ENCODE data around the gene TRIM54. TPM values are rescaled to one million over a fixed set of nuclear protein-coding genes. Genes with fewer than 3 reads are reported as not detected.

Gene TRIM54
- total RNA-seq, 1 donor from 2014 or later, result not detected

DNA sequence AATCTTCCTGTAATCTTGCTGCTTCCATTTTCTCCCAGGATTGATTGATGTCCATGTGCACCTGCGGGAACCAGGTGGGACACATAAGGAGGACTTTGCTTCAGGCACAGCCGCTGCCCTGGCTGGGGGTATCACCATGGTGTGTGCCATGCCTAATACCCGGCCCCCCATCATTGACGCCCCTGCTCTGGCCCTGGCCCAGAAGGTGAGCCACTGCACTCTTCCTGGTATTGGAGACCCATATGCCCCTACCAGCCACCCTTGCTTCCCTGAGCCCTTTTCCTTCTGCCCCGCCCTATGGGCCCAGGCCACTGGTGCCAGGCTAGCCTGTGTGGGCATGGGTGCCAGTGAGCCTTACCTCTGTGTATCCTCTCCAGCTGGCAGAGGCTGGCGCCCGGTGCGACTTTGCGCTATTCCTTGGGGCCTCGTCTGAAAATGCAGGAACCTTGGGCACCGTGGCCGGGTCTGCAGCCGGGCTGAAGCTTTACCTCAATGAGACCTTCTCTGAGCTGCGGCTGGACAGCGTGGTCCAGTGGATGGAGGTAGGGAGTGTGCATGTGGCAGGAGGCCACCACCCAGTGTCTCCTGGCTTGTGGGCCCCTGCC lies 44.8 kb upstream of the TRIM54 start:
- Mint-ChIP-seq H3K4me1 (ENCODE audit: unreplicated experiment) (no peaks in the 10 kb centered on the region), H3K4me3 (ENCODE audit: unreplicated experiment) (no peak overlapping the region), H3K36me3 (ENCODE audit: unreplicated experiment) (peaks cover 73% of the 10 kb centered on the region), H3K9me3 (ENCODE audit: unreplicated experiment) (no peaks in the 10 kb centered on the region), H3K27ac (ENCODE audit: unreplicated experiment) (no peak overlapping the region), H3K27me3 (ENCODE audit: unreplicated experiment) (no peaks in the 10 kb centered on the region)
- no peak for DNase-seq (ENCODE audit: extremely low spot score, unreplicated experiment)
- TF ChIP-seq, protein P1, sequence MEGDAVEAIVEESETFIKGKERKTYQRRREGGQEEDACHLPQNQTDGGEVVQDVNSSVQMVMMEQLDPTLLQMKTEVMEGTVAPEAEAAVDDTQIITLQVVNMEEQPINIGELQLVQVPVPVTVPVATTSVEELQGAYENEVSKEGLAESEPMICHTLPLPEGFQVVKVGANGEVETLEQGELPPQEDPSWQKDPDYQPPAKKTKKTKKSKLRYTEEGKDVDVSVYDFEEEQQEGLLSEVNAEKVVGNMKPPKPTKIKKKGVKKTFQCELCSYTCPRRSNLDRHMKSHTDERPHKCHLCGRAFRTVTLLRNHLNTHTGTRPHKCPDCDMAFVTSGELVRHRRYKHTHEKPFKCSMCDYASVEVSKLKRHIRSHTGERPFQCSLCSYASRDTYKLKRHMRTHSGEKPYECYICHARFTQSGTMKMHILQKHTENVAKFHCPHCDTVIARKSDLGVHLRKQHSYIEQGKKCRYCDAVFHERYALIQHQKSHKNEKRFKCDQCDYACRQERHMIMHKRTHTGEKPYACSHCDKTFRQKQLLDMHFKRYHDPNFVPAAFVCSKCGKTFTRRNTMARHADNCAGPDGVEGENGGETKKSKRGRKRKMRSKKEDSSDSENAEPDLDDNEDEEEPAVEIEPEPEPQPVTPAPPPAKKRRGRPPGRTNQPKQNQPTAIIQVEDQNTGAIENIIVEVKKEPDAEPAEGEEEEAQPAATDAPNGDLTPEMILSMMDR (IDR thresholded peaks at IDR 0.05), result no peak

DNA sequence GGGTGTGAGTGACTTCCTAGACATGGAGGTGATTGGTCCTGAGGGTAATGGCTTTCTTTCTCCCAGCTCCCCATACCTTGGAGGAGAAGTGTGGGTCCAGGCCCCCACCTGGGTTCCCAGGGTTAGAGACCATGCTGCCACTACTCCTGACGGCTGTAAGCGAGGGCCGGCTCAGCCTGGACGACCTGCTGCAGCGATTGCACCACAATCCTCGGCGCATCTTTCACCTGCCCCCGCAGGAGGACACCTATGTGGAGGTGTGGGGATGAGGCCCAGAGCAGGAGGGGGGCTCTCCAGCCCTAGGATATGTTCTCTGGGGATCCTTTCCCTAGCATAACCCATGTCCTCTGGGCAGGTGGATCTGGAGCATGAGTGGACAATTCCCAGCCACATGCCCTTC lies 43.3 kb upstream of the TRIM54 start:
- Mint-ChIP-seq H3K27ac (ENCODE audit: unreplicated experiment) (no peak overlapping the region), H3K4me3 (ENCODE audit: unreplicated experiment) (no peak overlapping the region), H3K9me3 (ENCODE audit: unreplicated experiment) (no peaks in the 10 kb centered on the region), H3K27me3 (ENCODE audit: unreplicated experiment) (no peaks in the 10 kb centered on the region), H3K4me1 (ENCODE audit: unreplicated experiment) (no peaks in the 10 kb centered on the region), H3K36me3 (ENCODE audit: unreplicated experiment) (peaks cover 73% of the 10 kb centered on the region)
- no peak for DNase-seq (ENCODE audit: extremely low spot score, unreplicated experiment)
- TF ChIP-seq, protein P1 (IDR thresholded peaks at IDR 0.05), result no peak

DNA sequence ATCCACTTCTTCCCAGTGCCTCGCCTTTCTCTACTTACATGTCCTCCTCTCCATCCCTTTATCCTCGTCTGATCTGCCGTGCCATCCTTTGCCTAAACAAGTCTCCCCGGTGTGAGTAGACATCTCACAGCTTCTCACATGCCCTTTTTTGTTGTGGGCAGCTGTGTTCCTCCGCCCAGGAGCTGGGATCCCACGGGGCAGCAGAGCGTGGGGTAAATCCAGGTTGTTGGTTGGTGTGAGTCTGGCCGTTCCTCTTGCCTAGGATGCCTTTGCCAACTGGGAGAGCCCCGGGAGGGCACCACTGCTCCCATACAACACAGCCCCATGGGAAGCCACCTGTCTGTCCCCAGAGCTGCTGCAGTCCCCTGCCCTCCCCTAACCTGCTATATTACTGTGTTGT lies 41.8 kb upstream of the TRIM54 start:
- Mint-ChIP-seq H3K36me3 (ENCODE audit: unreplicated experiment) (peaks cover 65% of the 10 kb centered on the region), H3K4me1 (ENCODE audit: unreplicated experiment) (no peaks in the 10 kb centered on the region), H3K27ac (ENCODE audit: unreplicated experiment) (no peak overlapping the region), H3K4me3 (ENCODE audit: unreplicated experiment) (no peak overlapping the region), H3K9me3 (ENCODE audit: unreplicated experiment) (no peaks in the 10 kb centered on the region), H3K27me3 (ENCODE audit: unreplicated experiment) (no peaks in the 10 kb centered on the region)
- no peak for DNase-seq (ENCODE audit: extremely low spot score, unreplicated experiment)
- TF ChIP-seq, protein P1 (IDR thresholded peaks at IDR 0.05), result no peak

DNA sequence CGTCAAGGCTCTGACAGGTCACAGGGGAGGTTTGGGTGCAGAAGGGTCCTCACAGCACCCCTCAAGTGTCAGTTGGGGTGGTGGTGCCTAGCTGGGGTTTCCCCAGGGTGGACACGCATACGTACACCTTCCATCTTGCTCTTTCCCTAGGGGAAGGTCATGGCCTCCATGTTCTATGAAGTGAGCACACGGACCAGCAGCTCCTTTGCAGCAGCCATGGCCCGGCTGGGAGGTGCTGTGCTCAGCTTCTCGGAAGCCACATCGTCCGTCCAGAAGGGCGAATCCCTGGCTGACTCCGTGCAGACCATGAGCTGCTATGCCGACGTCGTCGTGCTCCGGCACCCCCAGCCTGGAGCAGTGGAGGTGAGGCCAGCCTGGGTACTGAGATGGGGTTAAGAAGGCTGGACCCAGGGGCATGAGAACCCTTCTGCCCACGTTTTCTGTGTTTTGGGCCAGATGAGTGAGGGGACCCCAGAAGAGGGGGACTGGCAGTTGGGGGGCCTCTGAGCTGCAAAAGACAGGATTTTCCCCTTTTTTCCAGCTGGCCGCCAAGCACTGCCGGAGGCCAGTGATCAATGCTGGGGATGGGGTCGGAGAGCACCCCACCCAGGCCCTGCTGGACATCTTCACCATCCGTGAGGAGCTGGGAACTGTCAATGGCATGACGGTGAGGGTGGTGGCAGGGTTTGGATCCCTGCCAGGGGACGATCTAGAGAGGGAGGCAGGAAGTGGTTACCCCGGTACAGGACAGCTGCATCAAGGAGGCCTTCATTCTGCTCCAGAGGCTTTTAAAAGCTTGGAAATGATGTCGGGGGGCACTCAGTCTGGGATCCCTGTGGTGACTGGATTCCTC lies 40.2 kb upstream of the TRIM54 start:
- Mint-ChIP-seq H3K27ac (ENCODE audit: unreplicated experiment) (no peak overlapping the region), H3K4me1 (ENCODE audit: unreplicated experiment) (no peaks in the 10 kb centered on the region), H3K27me3 (ENCODE audit: unreplicated experiment) (no peaks in the 10 kb centered on the region), H3K9me3 (ENCODE audit: unreplicated experiment) (no peaks in the 10 kb centered on the region), H3K4me3 (ENCODE audit: unreplicated experiment) (no peak overlapping the region), H3K36me3 (ENCODE audit: unreplicated experiment) (peaks cover 57% of the 10 kb centered on the region)
- TF ChIP-seq, protein P1 (IDR thresholded peaks at IDR 0.05), result no peak
- DNase-seq (ENCODE audit: extremely low spot score, unreplicated experiment), result no peak

DNA sequence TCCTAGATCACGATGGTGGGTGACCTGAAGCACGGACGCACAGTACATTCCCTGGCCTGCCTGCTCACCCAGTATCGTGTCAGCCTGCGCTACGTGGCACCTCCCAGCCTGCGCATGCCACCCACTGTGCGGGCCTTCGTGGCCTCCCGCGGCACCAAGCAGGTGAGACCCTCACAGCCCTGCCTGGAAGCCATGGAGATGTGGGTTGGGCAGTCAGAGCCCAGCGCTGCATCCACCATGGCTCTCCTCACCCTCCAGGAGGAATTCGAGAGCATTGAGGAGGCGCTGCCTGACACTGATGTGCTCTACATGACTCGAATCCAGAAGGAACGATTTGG lies 39.6 kb upstream of the TRIM54 start:
- Mint-ChIP-seq H3K4me3 (ENCODE audit: unreplicated experiment) (no peak overlapping the region), H3K36me3 (ENCODE audit: unreplicated experiment) (peaks cover 52% of the 10 kb centered on the region)

More for the DNA sequence above, 39.6 kb upstream of the TRIM54 start:
- DNase-seq (ENCODE audit: extremely low spot score, unreplicated experiment), result no peak
- TF ChIP-seq, protein P1 (IDR thresholded peaks at IDR 0.05), result no peak
- Mint-ChIP-seq H3K9me3 (ENCODE audit: unreplicated experiment) (no peaks in the 10 kb centered on the region), H3K27ac (ENCODE audit: unreplicated experiment) (no peak overlapping the region), H3K27me3 (ENCODE audit: unreplicated experiment) (no peaks in the 10 kb centered on the region), H3K4me1 (ENCODE audit: unreplicated experiment) (no peaks in the 10 kb centered on the region)
